GM12865 (cell line): ENCODE data around the gene ZFAND2B.

Experiments
- DNase-seq: peaks from one replicate; pipeline ENCODE4 v3.0.0; 2010; ENCODE audit warnings: low read depth
- H3K4me3 ChIP-seq: 2 replicates; pipeline ENCODE4 v1.5.1; 2011; ENCODE audit warnings: mild to moderate bottlenecking, low read depth, low read length, control low read depth
- CTCF ChIP-seq: IDR thresholded peaks from 2 replicates; pipeline ENCODE4 v1.5.1; 2011; ENCODE audit warnings: low read length, control low read depth, low read depth, inconsistent platforms; ENCODE audit not compliant: insufficient read depth; ENCODE audit errors: missing control alignments

Gene ZFAND2B

GRCh38 chr2:219210886-219211362 is 4.3 kb downstream of the ZFAND2B start:
- H3K4me3 ChIP-seq, result no peak overlapping the region
- DNase-seq, result no peak
- no peak for TF ChIP-seq CTCF

GRCh38 chr2:219213026-219213415 is 6.4 kb downstream of the ZFAND2B start:
- H3K4me3 ChIP-seq, result no peak overlapping the region
- no peak for TF ChIP-seq CTCF
- no peak for DNase-seq

- no peak for DNase-seq
- H3K4me3 ChIP-seq, result no peak overlapping the region
- no peak for TF ChIP-seq CTCF
Measured at GRCh38 chr2:219213486-219214071, 7.0 kb downstream of the ZFAND2B start.

GRCh38 chr2:219214141-219214540 is 7.6 kb downstream of the ZFAND2B start:
- H3K4me3 ChIP-seq, result no peak overlapping the region
- TF ChIP-seq CTCF, result no peak
- DNase-seq, result no peak

- TF ChIP-seq CTCF, result no peak
- no peak for DNase-seq
- no peak overlapping the region for H3K4me3 ChIP-seq
Measured at GRCh38 chr2:219214786-219215185, 8.2 kb downstream of the ZFAND2B start.

GRCh38 chr2:219215871-219216534 is 9.4 kb downstream of the ZFAND2B start:
- no peak for DNase-seq
- TF ChIP-seq CTCF, result no peak

GRCh38 chr2:219216535-219216915 is 9.9 kb downstream of the ZFAND2B start:
- DNase-seq, result no peak
- no peak overlapping the region for H3K4me3 ChIP-seq
- no peak for TF ChIP-seq CTCF

More at GRCh38 chr2:219215871-219216534, 9.4 kb downstream of the ZFAND2B start:
- no peak overlapping the region for H3K4me3 ChIP-seq
